Nephron progenitor cell (in vitro differentiated cells): ENCODE measurements around the gene C1orf116.
A peak's percentile ranks its signal among the peaks of the same experiment; 100 is the strongest.

Source experiments
- DNase-seq: peaks from one replicate; pipeline ENCODE4 v3.0.0; 2021
- H3K27ac Mint-ChIP-seq: 2 replicates; pipeline ENCODE4 v1.8.0; 2021; ENCODE audit warnings: mild to moderate bottlenecking, moderate library complexity, mixed read lengths
- H3K27me3 Mint-ChIP-seq: 2 replicates; pipeline ENCODE4 v1.8.0; 2021; ENCODE audit warnings: mild to moderate bottlenecking, low read depth, mixed read lengths; ENCODE audit not compliant: poor library complexity
- H3K36me3 Mint-ChIP-seq: 2 replicates; pipeline ENCODE4 v1.8.0; 2021; ENCODE audit warnings: low read depth, mixed read lengths
- H3K4me1 Mint-ChIP-seq: 2 replicates; pipeline ENCODE4 v1.8.0; 2021; ENCODE audit warnings: mixed read lengths
- H3K4me3 Mint-ChIP-seq: 2 replicates; pipeline ENCODE4 v1.8.0; 2021; ENCODE audit warnings: mild to moderate bottlenecking, moderate library complexity, mixed read lengths
- H3K9me3 Mint-ChIP-seq: 2 replicates; pipeline ENCODE4 v1.8.0; 2021; ENCODE audit warnings: mild to moderate bottlenecking, moderate library complexity, mixed read lengths
- CTCF ChIP-seq: fragments of 200-600 bp; sonication (generic); IDR thresholded peaks from 2 replicates; pipeline ENCODE4 v1.5.0; 2021; ENCODE audit warnings: antibody characterized with exemption

C1orf116 gene

GRCh38 chr1:207052911-207053769, 20.6 kb upstream of the C1orf116 start, which contains the start of gene PFKFB2:
PFKFB2 (plus strand) TSS chr1:207053275; CDS start chr1:207054718, 1,443 bp downstream.
- peaks cover 10% of the 10 kb centered on the region for H3K9me3 Mint-ChIP-seq
- no peaks in the 10 kb centered on the region for H3K36me3 Mint-ChIP-seq
- TF ChIP-seq CTCF, result no peak
- H3K4me1 Mint-ChIP-seq, result peaks cover 39% of the 10 kb centered on the region
- H3K27me3 Mint-ChIP-seq, result peaks cover 30% of the 10 kb centered on the region
- DNase-seq, result peak; percentile 99
- H3K4me3 Mint-ChIP-seq, result peak within 1 kb of the TSS; percentile 100
- H3K27ac Mint-ChIP-seq, result peak within 1 kb of the TSS; percentile 97

GRCh38 chr1:207051191-207051943, 18.8 kb upstream of the C1orf116 start, which contains the start of gene YOD1:
YOD1 (minus strand) TSS chr1:207051208; CDS start chr1:207051030, 178 bp downstream.
- peaks cover 26% of the 10 kb centered on the region for H3K27me3 Mint-ChIP-seq
- H3K4me3 Mint-ChIP-seq, result peak within 1 kb of the TSS; percentile 100
- H3K36me3 Mint-ChIP-seq, result peaks cover 5% of the 10 kb centered on the region
- peaks cover 10% of the 10 kb centered on the region for H3K9me3 Mint-ChIP-seq
- DNase-seq, result no peak
- H3K4me1 Mint-ChIP-seq, result peaks cover 55% of the 10 kb centered on the region
- TF ChIP-seq CTCF, result no peak
- H3K27ac Mint-ChIP-seq, result peak within 1 kb of the TSS; percentile 99

GRCh38 chr1:207050480-207051190, 18.1 kb upstream of the C1orf116 start:
- peak overlapping the region; percentile 100 for H3K4me3 Mint-ChIP-seq
- H3K27me3 Mint-ChIP-seq, result peaks cover 26% of the 10 kb centered on the region
- peak overlapping the region; percentile 99 for H3K27ac Mint-ChIP-seq
- peaks cover 10% of the 10 kb centered on the region for H3K9me3 Mint-ChIP-seq
- peak; percentile 88 for DNase-seq
- no peak for TF ChIP-seq CTCF
- peaks cover 59% of the 10 kb centered on the region for H3K4me1 Mint-ChIP-seq
- H3K36me3 Mint-ChIP-seq, result peaks cover 5% of the 10 kb centered on the region

GRCh38 chr1:207049974-207050391, 17.4 kb upstream of the C1orf116 start:
- Mint-ChIP-seq H3K4me3 (peak overlapping the region; percentile 100), H3K4me1 (peaks cover 60% of the 10 kb centered on the region), H3K9me3 (peaks cover 10% of the 10 kb centered on the region), H3K27ac (peak overlapping the region; percentile 99), H3K27me3 (peaks cover 23% of the 10 kb centered on the region), H3K36me3 (peaks cover 5% of the 10 kb centered on the region)
- peak; percentile 76 for TF ChIP-seq CTCF
- DNase-seq, result no peak

- Mint-ChIP-seq H3K27me3 (peaks cover 18% of the 10 kb centered on the region), H3K36me3 (peaks cover 10% of the 10 kb centered on the region), H3K4me1 (peaks cover 60% of the 10 kb centered on the region), H3K4me3 (peak overlapping the region; percentile 100), H3K27ac (no peak overlapping the region), H3K9me3 (peaks cover 10% of the 10 kb centered on the region)
- TF ChIP-seq CTCF, result no peak
- DNase-seq, result no peak
Measured at GRCh38 chr1:207049514-207049913, 17.0 kb upstream of the C1orf116 start.
